ENCODE results near the gene PON2. TPM values are rescaled to one million over a fixed set of nuclear protein-coding genes. Genes with fewer than 3 reads are reported as not detected.

The PON2 gene
- total and polyA plus RNA-seq, 10 of the 15 experiments (the other 5 are each of a cell fraction or from before 2014, with no cell fraction given) = 22.9 to 127 (median 46.1) TPM

- Histone ChIP-seq H3K36me3 (ENCODE audit: control insufficient read depth in 2 of 2, insufficient read depth in 2 of 2, low read length in 1 of 2) (no peaks in the 10 kb centered on the region; a peak in 1 of 4 replicates), H3K27ac (ENCODE audit: control insufficient read depth, insufficient read depth) (no peak overlapping the region), H3K27me3 (replicated peaks in 1 of 2; ENCODE audit: control insufficient read depth in 2 of 2, insufficient read depth in 2 of 2, low read length in 1 of 2) (no peaks in the 10 kb centered on the region), H3K79me2 (ENCODE audit: control insufficient read depth, insufficient read depth, low read length) (no peaks in the 10 kb centered on the region), H3K4me3 (no peak overlapping the region), H3K9me3 (replicated peaks; ENCODE audit: control insufficient read depth, insufficient read depth, low read length) (no peaks in the 10 kb centered on the region), H4K20me1 (ENCODE audit: control insufficient read depth, insufficient read depth) (no peaks in the 10 kb centered on the region), H3K9ac (ENCODE audit: control insufficient read depth, insufficient read depth, low read length) (no peak overlapping the region), H3K4me1 (ENCODE audit: control insufficient read depth, insufficient read depth, low read length) (no peaks in the 10 kb centered on the region), H2AFZ (ENCODE audit: control insufficient read depth, low read depth, low read length) (no peak overlapping the region), H3K4me2 (ENCODE audit: control insufficient read depth, insufficient read depth) (no peak overlapping the region)
- ChIA-PET CTCF (interaction anchor here (1.3 to 1.7 kb wide), 3 partner anchors 9 to 157 kb away, joined by 5 to 6 read pairs (median 5); no protein-coding TSS in a partner anchor), RAD21 (ENCODE audit: unreplicated experiment) (no interaction called here), POLR2A (no interaction called here), SMC1A (ENCODE audit: uncharacterized antibody, unreplicated experiment) (no interaction called here)
- in situ Hi-C loops (cut with MboI) = no loop called here
- no peak for FAIRE-seq
- intact Hi-C loops (cut with micrococcal nuclease; ENCODE audit: unreplicated experiment) = no loop called here
- no peak for ATAC-seq
- DNase-seq (ENCODE audit: low read depth, low spot score) = no peak
- no TSS peak for BruUV-seq (replicated peaks)
- 78% methylated on average over 4 of the region's 4 CpGs for WGBS (ENCODE audit: insufficient coverage, insufficient replicate concordance, low lambda C conversion rate, missing lambda C conversion rate)
- TF ChIP-seq E2F4 (IDR thresholded peaks at IDR 0.05; ENCODE audit: low read depth, low read length) (no peak), JUND (IDR thresholded peaks at IDR 0.05; ENCODE audit: low read depth, low read length) (no peak), MXI1 (IDR thresholded peaks at IDR 0.05; ENCODE audit: low read depth, low read length) (no peak), MYC (IDR thresholded peaks at IDR 0.05; ENCODE audit: insufficient read depth, insufficient read length, insufficient replicate concordance, low read length, severe bottlenecking) (no peak), PBX3 (IDR thresholded peaks at IDR 0.05; ENCODE audit: insufficient replicate concordance, low read depth, low read length) (no peak), NFYB (IDR thresholded peaks at IDR 0.05; ENCODE audit: insufficient read depth, low read depth, low read length) (no peak), IRF5 (IDR thresholded peaks at IDR 0.05; ENCODE audit: borderline replicate concordance) (no peak), CEBPZ (IDR thresholded peaks at IDR 0.05; ENCODE audit: low read depth, low read length) (no peak), RB1 (IDR thresholded peaks at IDR 0.05; ENCODE audit: borderline replicate concordance) (no peak), REST (IDR thresholded peaks at IDR 0.05; ENCODE audit: low read depth, low read length) (no peak), TCF3 (IDR thresholded peaks at IDR 0.05; ENCODE audit: borderline replicate concordance, insufficient read depth, low read depth, low read length) (no peak)
These were observed 30.4 kb downstream of the PON2 start for GRCh38 chr7:95404316-95404865.
